GM18873 (cell line): ENCODE measurements around the gene NBL1.

Source experiments
- ATAC-seq: cut with Tn5 transposase; IDR thresholded peaks from one replicate; pipeline ENCODE4 v1.9.1; 2021; ENCODE audit warnings: mild to moderate bottlenecking, moderate library complexity, moderate number of reproducible peaks; ENCODE audit not compliant: unreplicated experiment, low FRiP score

Gene NBL1

GRCh38 chr1:19664453-19665185 is 20.5 kb downstream of the NBL1 start, which contains the start of gene HTR6:
Gene HTR6 (plus strand): TSS chr1:19664875. CDS start chr1:19665754, 879 bp downstream.
- ATAC-seq: no peak

- no peak for ATAC-seq
These were observed 21.0 kb downstream of the NBL1 start for GRCh38 chr1:19665186-19665495.

GRCh38 chr1:19665496-19666465 is 21.7 kb downstream of the NBL1 start:
- ATAC-seq: no peak

GRCh38 chr1:19668888-19669287 is 24.8 kb downstream of the NBL1 start:
- no peak for ATAC-seq

- ATAC-seq: no peak
These were observed 26.7 kb downstream of the NBL1 start for GRCh38 chr1:19670787-19671186.

- ATAC-seq: no peak
These were observed 28.1 kb downstream of the NBL1 start for GRCh38 chr1:19672237-19672636.

- no peak for ATAC-seq
These were observed 31.7 kb downstream of the NBL1 start for GRCh38 chr1:19675797-19676196.

GRCh38 chr1:19676438-19676922 is 32.4 kb downstream of the NBL1 start:
- no peak for ATAC-seq

GRCh38 chr1:19678493-19678892 is 34.4 kb downstream of the NBL1 start:
- no peak for ATAC-seq

GRCh38 chr1:19678931-19679453 is 34.9 kb downstream of the NBL1 start:
- no peak for ATAC-seq

GRCh38 chr1:19679691-19680090 is 35.6 kb downstream of the NBL1 start:
- ATAC-seq: no peak

- ATAC-seq: no peak
These were observed 36.5 kb downstream of the NBL1 start for GRCh38 chr1:19680644-19681043.

- no peak for ATAC-seq
These were observed 38.1 kb downstream of the NBL1 start for GRCh38 chr1:19682257-19682656.

GRCh38 chr1:19682901-19683300 is 38.8 kb downstream of the NBL1 start:
- ATAC-seq: no peak

GRCh38 chr1:19683351-19683750 is 39.2 kb downstream of the NBL1 start:
- no peak for ATAC-seq

GRCh38 chr1:19684677-19685076 is 40.6 kb downstream of the NBL1 start:
- ATAC-seq: no peak

- ATAC-seq: no peak
These were observed 41.9 kb downstream of the NBL1 start for GRCh38 chr1:19685994-19686393.

GRCh38 chr1:19687414-19687813 is 43.3 kb downstream of the NBL1 start:
- no peak for ATAC-seq

GRCh38 chr1:19688041-19688842 is 44.1 kb downstream of the NBL1 start:
- no peak for ATAC-seq

GRCh38 chr1:19689085-19689757 is 45.1 kb downstream of the NBL1 start:
- no peak for ATAC-seq
